ENCODE results near the gene GPR85. TPM values are rescaled to one million over a fixed set of nuclear protein-coding genes. Genes with fewer than 3 reads are reported as not detected.

GPR85 gene
- total RNA-seq, 1 experiment from 2014 or later: not detected

DNA sequence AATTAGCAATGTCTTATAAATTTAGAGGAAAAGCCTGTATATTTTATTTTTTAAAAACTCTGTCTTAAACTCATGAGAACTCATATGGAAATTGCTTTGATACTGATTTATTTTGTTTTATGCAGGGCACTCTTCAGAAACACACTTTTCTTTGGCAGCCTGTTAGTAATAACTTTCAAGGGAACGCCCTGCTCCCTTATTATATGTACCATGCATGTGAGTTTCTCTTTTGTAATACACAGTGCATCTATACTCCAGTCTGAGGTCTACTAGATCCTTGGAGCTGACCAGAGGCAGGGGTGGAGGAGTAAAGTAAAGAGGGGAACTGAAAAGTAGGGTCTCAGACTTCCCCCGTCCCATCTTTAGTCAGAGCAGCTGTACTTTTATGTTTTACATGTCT lies 40.2 kb downstream of the GPR85 start:
- Histone ChIP-seq H4K91ac (ENCODE audit: insufficient read length, low read depth, low read length) (no peak overlapping the region), H3K79me2 (ENCODE audit: insufficient read depth, low read length) (no peaks in the 10 kb centered on the region), H4K5ac (ENCODE audit: insufficient read length, low read depth, low read length) (no peak overlapping the region), H3K23me2 (ENCODE audit: insufficient read length, low read depth, low read length, poor library complexity, severe bottlenecking) (no peaks in the 10 kb centered on the region), H3K4ac (ENCODE audit: low read depth, low read length) (no peak overlapping the region), H2AK5ac (ENCODE audit: insufficient read length, low read length) (no peak overlapping the region), H3K23ac (ENCODE audit: insufficient read length, low read depth, low read length) (no peak overlapping the region), H3K56ac (ENCODE audit: insufficient read length, low read depth, low read length) (no peak overlapping the region), H3K27me3 (ENCODE audit: insufficient read depth, low read length) (no peaks in the 10 kb centered on the region), H2BK15ac (ENCODE audit: low read depth, low read length) (no peak overlapping the region), H4K8ac (replicated peaks; ENCODE audit: insufficient read length, low read depth, low read length) (no peak overlapping the region), H2BK120ac (ENCODE audit: low read depth, low read length, poor library complexity, severe bottlenecking) (no peak overlapping the region), H3K14ac (ENCODE audit: insufficient read depth, low read length) (no peak overlapping the region), H3K18ac (ENCODE audit: insufficient read length, low read depth, low read length) (no peak overlapping the region), H3K4me2 (ENCODE audit: insufficient read depth, insufficient read length, low read length) (no peak overlapping the region), H3K27ac (ENCODE audit: insufficient read length, low read depth, low read length) (no peak overlapping the region), H3K9ac (ENCODE audit: extremely low read depth, insufficient read length, low read length) (no peak overlapping the region), H2BK20ac (ENCODE audit: low read depth, low read length, poor library complexity, severe bottlenecking) (no peak overlapping the region), H2AFZ (ENCODE audit: low read length) (no peak overlapping the region), H2BK5ac (ENCODE audit: insufficient read length, low read length) (no peak overlapping the region), H3K9me3 (ENCODE audit: control insufficient read depth, low read depth, low read length) (no peaks in the 10 kb centered on the region), H3K79me1 (ENCODE audit: insufficient read depth, low read depth, low read length, poor library complexity, severe bottlenecking) (no peaks in the 10 kb centered on the region), H3K4me1 (ENCODE audit: insufficient read depth, low read length) (no peaks in the 10 kb centered on the region), H2BK12ac (ENCODE audit: insufficient read length, low read depth, low read length) (no peak overlapping the region), H4K20me1 (ENCODE audit: control insufficient read depth, insufficient read depth, insufficient read length) (no peaks in the 10 kb centered on the region), H3T11ph (ENCODE audit: low read length) (no peak overlapping the region)
- peaks cover 2 to 3% of the 10 kb centered on the region in 2 experiments; a peak in 2 of 5 replicates for H3K9me3 Mint-ChIP-seq
- DNase-seq: no peak
- no peaks in the 10 kb centered on the region for H3K36me3 Mint-ChIP-seq (ENCODE audit: insufficient read depth in 1 of 3, low read depth in 3 of 3)
- no CpG with 5 or more reads among the region's 2 CpGs for WGBS (ENCODE audit: extremely low coverage, insufficient read length, low lambda C conversion rate)
- no peak overlapping the region for H3K4me3 Mint-ChIP-seq
- peaks cover 17% of the 10 kb centered on the region in 2 experiments for H3K4me1 Mint-ChIP-seq
- no peaks in the 10 kb centered on the region for H3K27me3 Mint-ChIP-seq (ENCODE audit: low read depth)
- no peak overlapping the region for H3K27ac Mint-ChIP-seq
- TF ChIP-seq, protein P1, sequence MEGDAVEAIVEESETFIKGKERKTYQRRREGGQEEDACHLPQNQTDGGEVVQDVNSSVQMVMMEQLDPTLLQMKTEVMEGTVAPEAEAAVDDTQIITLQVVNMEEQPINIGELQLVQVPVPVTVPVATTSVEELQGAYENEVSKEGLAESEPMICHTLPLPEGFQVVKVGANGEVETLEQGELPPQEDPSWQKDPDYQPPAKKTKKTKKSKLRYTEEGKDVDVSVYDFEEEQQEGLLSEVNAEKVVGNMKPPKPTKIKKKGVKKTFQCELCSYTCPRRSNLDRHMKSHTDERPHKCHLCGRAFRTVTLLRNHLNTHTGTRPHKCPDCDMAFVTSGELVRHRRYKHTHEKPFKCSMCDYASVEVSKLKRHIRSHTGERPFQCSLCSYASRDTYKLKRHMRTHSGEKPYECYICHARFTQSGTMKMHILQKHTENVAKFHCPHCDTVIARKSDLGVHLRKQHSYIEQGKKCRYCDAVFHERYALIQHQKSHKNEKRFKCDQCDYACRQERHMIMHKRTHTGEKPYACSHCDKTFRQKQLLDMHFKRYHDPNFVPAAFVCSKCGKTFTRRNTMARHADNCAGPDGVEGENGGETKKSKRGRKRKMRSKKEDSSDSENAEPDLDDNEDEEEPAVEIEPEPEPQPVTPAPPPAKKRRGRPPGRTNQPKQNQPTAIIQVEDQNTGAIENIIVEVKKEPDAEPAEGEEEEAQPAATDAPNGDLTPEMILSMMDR (conservative IDR thresholded peaks at IDR 0.05): no peak
